OCI-LY7 (cell line): Measurements from ENCODE around the gene CFAP74. TPM values are rescaled to one million over a fixed set of nuclear protein-coding genes. Genes with fewer than 3 reads are reported as not detected.

ENCODE experiments used
- BruUV-seq: library from RNA; stranded (reverse); fragments of 400-500 nt; replicated peaks from 2 replicates; lab custom pipeline; 2021; lab: Mats Ljungman, UMichigan
- CTCF ChIA-PET: fragments of 300-600 bp; sonication (Branson Sonifier 250); formaldehyde crosslinking; loops from one replicate; lab custom pipeline; 2022; ENCODE audit warnings: antibody characterized with exemption; ENCODE audit not compliant: unreplicated experiment; lab: Charles Lee
- POLR2A ChIA-PET: fragments of 300-600 bp; sonication (Branson Sonifier 250); formaldehyde crosslinking; loops from one replicate; lab custom pipeline; 2022; ENCODE audit warnings: antibody characterized with exemption; lab: Charles Lee
- DNase-seq: peaks from one replicate; pipeline ENCODE4 v3.0.0-alpha.2; 2015; ENCODE audit warnings: low spot score
- H2AFZ ChIP-seq: fragments of 200-600 bp; sonication (generic), shearing (Covaris generic); 2 replicates; pipeline ENCODE4 v1.6.1; 2014; ENCODE audit warnings: mild to moderate bottlenecking, antibody characterized with exemption, low read length, moderate library complexity
- H3K27ac ChIP-seq: fragments of 200-600 bp; sonication (generic); 2 replicates; pipeline ENCODE4 v1.5.1; 2014; ENCODE audit warnings: mixed run types, low read depth, mild to moderate bottlenecking, moderate library complexity, low read length, inconsistent platforms; ENCODE audit not compliant: poor library complexity, severe bottlenecking
- H3K36me3 ChIP-seq: fragments of 200-600 bp; sonication (generic); 2 replicates; pipeline ENCODE4 v1.6.1; 2014; ENCODE audit warnings: mild to moderate bottlenecking, antibody characterized with exemption, low read length, moderate library complexity, mixed read lengths; ENCODE audit not compliant: insufficient read depth
- H3K4me1 ChIP-seq: fragments of 200-600 bp; sonication (generic); 2 replicates; pipeline ENCODE4 v1.5.1; 2014; ENCODE audit warnings: mild to moderate bottlenecking, low read length; ENCODE audit not compliant: insufficient read depth, poor library complexity, severe bottlenecking
- H3K4me2 ChIP-seq: fragments of 200-600 bp; sonication (generic); 2 replicates; pipeline ENCODE4 v1.6.1; 2014; ENCODE audit warnings: mild to moderate bottlenecking, low read length
- H3K4me3 ChIP-seq: fragments of 200-600 bp; sonication (generic); 2 replicates; pipeline ENCODE4 v1.5.1; 2014; ENCODE audit warnings: mild to moderate bottlenecking, low read depth, low read length; ENCODE audit not compliant: poor library complexity, severe bottlenecking
- H3K79me2 ChIP-seq: fragments of 200-600 bp; sonication (generic); 2 replicates; pipeline ENCODE4 v1.6.1; 2016; ENCODE audit warnings: low read depth, mild to moderate bottlenecking, low read length, moderate library complexity, mixed read lengths; ENCODE audit not compliant: insufficient read depth
- H3K9me2 ChIP-seq: fragments of 200-600 bp; sonication (generic); 2 replicates; pipeline ENCODE4 v1.6.1; 2016; ENCODE audit warnings: mild to moderate bottlenecking, low read length, mixed read lengths; ENCODE audit not compliant: insufficient read depth
- H3K9me3 ChIP-seq: fragments of 200-600 bp; sonication (generic); 2 replicates; pipeline ENCODE4 v1.6.1; 2014; ENCODE audit warnings: mild to moderate bottlenecking, mixed run types, low read length, mixed read lengths
- H4K20me1 ChIP-seq: fragments of 200-600 bp; sonication (generic); 2 replicates; pipeline ENCODE4 v1.6.1; 2014; ENCODE audit warnings: mild to moderate bottlenecking, antibody characterized with exemption, low read length, moderate library complexity, mixed read lengths; ENCODE audit not compliant: insufficient read depth
- CTCF ChIP-seq: fragments of 200-600 bp; sonication (generic); conservative IDR thresholded peaks from 2 replicates; pipeline ENCODE4 v1.5.1; 2014; ENCODE audit warnings: mild to moderate bottlenecking, antibody characterized with exemption, low read length, moderate library complexity, mixed read lengths
- EZH2phosphoT487 ChIP-seq: fragments of 200-600 bp; sonication (generic); IDR thresholded peaks from 2 replicates; pipeline ENCODE4 v1.6.1; 2018; ENCODE audit warnings: low read depth, borderline replicate concordance, mild to moderate bottlenecking, mixed run types, antibody characterized with exemption, low read length, moderate library complexity, mixed read lengths
- intact Hi-C: fragments of 100-400 bp; cut with micrococcal nuclease; formaldehyde crosslinking; loops from one replicate; pipeline ENCODE4 v1.10.0; 2022; ENCODE audit not compliant: unreplicated experiment
- total RNA-seq, 2 experiments: library from RNA; depleted of rRNA in 1 of 2; stranded (reverse); fragments of >200 nt in 1 of 2; shearing (Covaris generic) in 1 of 2; gene quantifications; 2 replicates each; pipeline ENCODE4 v1.2.3, GENCODE V29; 2014 to 2022

CFAP74 gene
- total RNA-seq, 2 experiments from 2014 or later: not detected

GRCh38 chr1:2025491-2025981, 21.9 kb upstream of the CFAP74 start:
- H3K4me2 ChIP-seq: no peak overlapping the region
- ChIA-PET POLR2A (no interaction called here), CTCF (no interaction called here)
- no peak overlapping the region for H2AFZ ChIP-seq
- intact Hi-C loops: no loop called here
- H3K36me3 ChIP-seq: no peaks in the 10 kb centered on the region
- H3K79me2 ChIP-seq: no peaks in the 10 kb centered on the region
- BruUV-seq: no TSS peak
- no peak overlapping the region for H3K27ac ChIP-seq
- peaks cover 9% of the 10 kb centered on the region for H3K4me1 ChIP-seq
- H3K9me3 ChIP-seq: no peaks in the 10 kb centered on the region
- no peaks in the 10 kb centered on the region for H3K9me2 ChIP-seq
- no peaks in the 10 kb centered on the region for H4K20me1 ChIP-seq
- no peak overlapping the region for H3K4me3 ChIP-seq
- no peak for DNase-seq
- TF ChIP-seq CTCF: no peak
- TF ChIP-seq EZH2phosphoT487: no peak

GRCh38 chr1:2024887-2025286, 21.3 kb upstream of the CFAP74 start:
- TF ChIP-seq EZH2phosphoT487 (no peak), CTCF (no peak)
- no TSS peak for BruUV-seq
- Histone ChIP-seq H3K9me2 (no peaks in the 10 kb centered on the region), H3K4me2 (no peak overlapping the region), H3K27ac (no peak overlapping the region), H4K20me1 (no peaks in the 10 kb centered on the region), H3K4me3 (no peak overlapping the region), H2AFZ (no peak overlapping the region), H3K4me1 (peaks cover 9% of the 10 kb centered on the region), H3K36me3 (no peaks in the 10 kb centered on the region), H3K79me2 (no peaks in the 10 kb centered on the region), H3K9me3 (no peaks in the 10 kb centered on the region)
- no peak for DNase-seq
- ChIA-PET POLR2A (no interaction called here), CTCF (no interaction called here)
- intact Hi-C loops: no loop called here

- H3K79me2 ChIP-seq: no peaks in the 10 kb centered on the region
- CTCF ChIA-PET: no interaction called here
Observed at GRCh38 chr1:2024451-2024850, 20.9 kb upstream of the CFAP74 start.

More at GRCh38 chr1:2024451-2024850, 20.9 kb upstream of the CFAP74 start:
- POLR2A ChIA-PET: no interaction called here
- no peak overlapping the region for H3K27ac ChIP-seq
- H2AFZ ChIP-seq: no peak overlapping the region
- H3K4me3 ChIP-seq: no peak overlapping the region
- H3K9me3 ChIP-seq: no peaks in the 10 kb centered on the region
- H3K36me3 ChIP-seq: no peaks in the 10 kb centered on the region
- TF ChIP-seq CTCF (no peak), EZH2phosphoT487 (no peak)
- intact Hi-C loops: no loop called here
- no TSS peak for BruUV-seq
- H4K20me1 ChIP-seq: no peaks in the 10 kb centered on the region
- H3K9me2 ChIP-seq: no peaks in the 10 kb centered on the region
- no peak overlapping the region for H3K4me2 ChIP-seq
- H3K4me1 ChIP-seq: peaks cover 9% of the 10 kb centered on the region
- DNase-seq: no peak
